Panc1 (cell line): ENCODE measurements around the gene GDPD5. TPM values are rescaled to one million over a fixed set of nuclear protein-coding genes. Genes with fewer than 3 reads are reported as not detected.

Experiments
- ATAC-seq: fragments of 200-7000 bp; cut with Tn5 transposase; 2 replicates; pipeline ENCODE4 v1.9.1; 2020; ENCODE audit warnings: mild to moderate bottlenecking, moderate library complexity
- BruUV-seq: library from RNA; stranded (reverse); fragments of 400-500 nt; replicated peaks from 2 replicates; lab custom pipeline; 2021; lab: Mats Ljungman, UMichigan
- CTCF ChIA-PET: fragments of 300-600 bp; sonication (Branson Sonifier 250); formaldehyde crosslinking; loops from one replicate; lab custom pipeline; 2022; ENCODE audit warnings: antibody characterized with exemption; lab: Charles Lee
- POLR2A ChIA-PET: fragments of 300-600 bp; sonication (Branson Sonifier 250); formaldehyde crosslinking; loops from one replicate; lab custom pipeline; 2022; ENCODE audit warnings: antibody characterized with exemption; lab: Charles Lee
- DNase-seq: peaks from one replicate; pipeline ENCODE4 v3.0.0-alpha.2; 2010; ENCODE audit warnings: low read depth, low spot score
- H3K27ac ChIP-seq: 2 replicates; pipeline ENCODE4 v1.5.1; 2011; ENCODE audit warnings: mild to moderate bottlenecking, low read length, inconsistent platforms
- H3K27me3 ChIP-seq: fragments of 200-500 bp; sonication (Bioruptor generic); 2 replicates; pipeline ENCODE4 v1.6.0; 2014; ENCODE audit warnings: low read length, inconsistent platforms; ENCODE audit not compliant: control insufficient read depth, insufficient read depth
- H3K36me3 ChIP-seq: fragments of 200-500 bp; sonication (Bioruptor generic); 2 replicates; pipeline ENCODE4 v1.5.1; 2014; ENCODE audit warnings: inconsistent platforms, mild to moderate bottlenecking, low read length, moderate library complexity; ENCODE audit not compliant: control insufficient read depth, insufficient read depth
- H3K4me1 ChIP-seq: 2 replicates; pipeline ENCODE4 v1.5.1; 2011; ENCODE audit warnings: inconsistent platforms, mild to moderate bottlenecking, low read length, moderate library complexity; ENCODE audit not compliant: control insufficient read depth, insufficient read depth
- H3K4me3 ChIP-seq, 2 experiments: 2 replicates each; pipeline ENCODE4 v1.5.1; 2011 to 2012; ENCODE audit warnings: low read depth in 2 of 2, low read length in 2 of 2, mild to moderate bottlenecking in 2 of 2, inconsistent platforms in 1 of 2, moderate library complexity in 1 of 2
- H3K9me3 ChIP-seq: fragments of 200-500 bp; sonication (Bioruptor generic); 2 replicates; pipeline ENCODE4 v1.5.1; 2014; ENCODE audit warnings: low read depth, mild to moderate bottlenecking, inconsistent platforms, low read length, moderate library complexity; ENCODE audit not compliant: control insufficient read depth, insufficient read depth
- CTCF ChIP-seq: fragments of 450-650 bp; IDR thresholded peaks from 2 replicates; pipeline ENCODE4 v1.5.1; 2017; ENCODE audit warnings: mild to moderate bottlenecking
- POLR2AphosphoS5 ChIP-seq: IDR thresholded peaks from 2 replicates; pipeline ENCODE4 v1.6.1; 2012; ENCODE audit warnings: mild to moderate bottlenecking, low read depth, low read length, moderate library complexity
- SIN3A ChIP-seq: IDR thresholded peaks from 2 replicates; pipeline ENCODE4 v1.6.1; 2012; ENCODE audit warnings: low read depth, mild to moderate bottlenecking, low read length, moderate library complexity, borderline replicate concordance; ENCODE audit not compliant: insufficient read depth
- TCF7L2 ChIP-seq: IDR thresholded peaks from 2 replicates; pipeline ENCODE4 v1.6.1; 2011; ENCODE audit warnings: mild to moderate bottlenecking, low read depth, low read length, inconsistent platforms
- in situ Hi-C: cut with HindIII; loops from 2 replicates; pipeline ENCODE4 v1.10.0; 2016; ENCODE audit warnings: low sequenced_read_pairs, low pct_unique_long_range_greater_than_20kb
- intact Hi-C: fragments of 100-400 bp; cut with micrococcal nuclease; formaldehyde crosslinking; loops from one replicate; pipeline ENCODE4 v1.10.0; 2022; ENCODE audit not compliant: unreplicated experiment
- total RNA-seq: library from RNA; stranded (reverse); gene quantifications from one replicate; pipeline ENCODE4 v1.2.1, GENCODE V29; 2021; ENCODE audit not compliant: unreplicated experiment
- TF ChIP-seq, protein P1 (sequence below), 2 experiments: IDR thresholded peaks; 2 replicates each; pipeline ENCODE4 v1.6.1; 2011 to 2012; ENCODE audit warnings: low read depth in 2 of 2, control low read depth in 1 of 2, low read length in 1 of 2, mild to moderate bottlenecking in 1 of 2, moderate library complexity in 1 of 2; ENCODE audit not compliant: insufficient read depth in 1 of 2

Gene GDPD5
- total RNA-seq, 1 experiment from 2014 or later = 6.0 TPM

- Histone ChIP-seq H3K4me3 (no peak overlapping the region), H3K27ac (no peak overlapping the region; the same call in 1 of the 2 replicates), H3K4me1 (peaks cover 14% of the 10 kb centered on the region; the same call in 1 of the 2 replicates), H3K27me3 (no peaks in the 10 kb centered on the region), H3K9me3 (no peaks in the 10 kb centered on the region), H3K36me3 (no peaks in the 10 kb centered on the region)
- intact Hi-C loops (no loop called here), in situ Hi-C loops (no loop called here)
- ATAC-seq = peak; percentile 36; the same call in 1 of the 2 replicates
- no TSS peak for BruUV-seq
- POLR2A ChIA-PET = interaction anchor here (0.5 to 1.7 kb wide), 2 partner anchors 8 to 223 kb away, joined by 6 to 15 read pairs; no protein-coding TSS in a partner anchor
- no peak for DNase-seq
- TF ChIP-seq SIN3A = no peak
- no peak for TF ChIP-seq CTCF
- no peak for TF ChIP-seq TCF7L2
- TF ChIP-seq, protein P1, sequence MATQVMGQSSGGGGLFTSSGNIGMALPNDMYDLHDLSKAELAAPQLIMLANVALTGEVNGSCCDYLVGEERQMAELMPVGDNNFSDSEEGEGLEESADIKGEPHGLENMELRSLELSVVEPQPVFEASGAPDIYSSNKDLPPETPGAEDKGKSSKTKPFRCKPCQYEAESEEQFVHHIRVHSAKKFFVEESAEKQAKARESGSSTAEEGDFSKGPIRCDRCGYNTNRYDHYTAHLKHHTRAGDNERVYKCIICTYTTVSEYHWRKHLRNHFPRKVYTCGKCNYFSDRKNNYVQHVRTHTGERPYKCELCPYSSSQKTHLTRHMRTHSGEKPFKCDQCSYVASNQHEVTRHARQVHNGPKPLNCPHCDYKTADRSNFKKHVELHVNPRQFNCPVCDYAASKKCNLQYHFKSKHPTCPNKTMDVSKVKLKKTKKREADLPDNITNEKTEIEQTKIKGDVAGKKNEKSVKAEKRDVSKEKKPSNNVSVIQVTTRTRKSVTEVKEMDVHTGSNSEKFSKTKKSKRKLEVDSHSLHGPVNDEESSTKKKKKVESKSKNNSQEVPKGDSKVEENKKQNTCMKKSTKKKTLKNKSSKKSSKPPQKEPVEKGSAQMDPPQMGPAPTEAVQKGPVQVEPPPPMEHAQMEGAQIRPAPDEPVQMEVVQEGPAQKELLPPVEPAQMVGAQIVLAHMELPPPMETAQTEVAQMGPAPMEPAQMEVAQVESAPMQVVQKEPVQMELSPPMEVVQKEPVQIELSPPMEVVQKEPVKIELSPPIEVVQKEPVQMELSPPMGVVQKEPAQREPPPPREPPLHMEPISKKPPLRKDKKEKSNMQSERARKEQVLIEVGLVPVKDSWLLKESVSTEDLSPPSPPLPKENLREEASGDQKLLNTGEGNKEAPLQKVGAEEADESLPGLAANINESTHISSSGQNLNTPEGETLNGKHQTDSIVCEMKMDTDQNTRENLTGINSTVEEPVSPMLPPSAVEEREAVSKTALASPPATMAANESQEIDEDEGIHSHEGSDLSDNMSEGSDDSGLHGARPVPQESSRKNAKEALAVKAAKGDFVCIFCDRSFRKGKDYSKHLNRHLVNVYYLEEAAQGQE (IDR thresholded peaks at IDR 0.05; ENCODE audit: insufficient read depth in 1 of 2, low read depth in 2 of 2, low read length in 1 of 2) = no peak
- no peak for TF ChIP-seq POLR2AphosphoS5
- CTCF ChIA-PET = interaction anchor here (0.6 kb wide), 2 partner anchors 22 to 136 kb away, joined by 3 read pairs; no protein-coding TSS in a partner anchor
Measured at GRCh38 chr11:75554258-75555022, 28.7 kb upstream of the GDPD5 start.

- Histone ChIP-seq H3K9me3 (no peaks in the 10 kb centered on the region), H3K4me1 (peaks cover 8% of the 10 kb centered on the region; the same call in 1 of the 2 replicates), H3K4me3 (no peak overlapping the region), H3K27me3 (no peaks in the 10 kb centered on the region), H3K27ac (no peak overlapping the region; the same call in 1 of the 2 replicates), H3K36me3 (no peaks in the 10 kb centered on the region)
- TF ChIP-seq, protein P1 (IDR thresholded peaks at IDR 0.05; ENCODE audit: insufficient read depth in 1 of 2, low read depth in 2 of 2, low read length in 1 of 2) = no peak
- DNase-seq (no peak), ATAC-seq (no peak)
- intact Hi-C loops (no loop called here), in situ Hi-C loops (no loop called here)
- POLR2A ChIA-PET = interaction anchor here (0.5 to 1.7 kb wide), 2 partner anchors 9 to 223 kb away, joined by 6 to 15 read pairs; no protein-coding TSS in a partner anchor
- no TSS peak for BruUV-seq
- CTCF ChIA-PET = interaction anchor here (0.6 kb wide), 1 partner anchor 23 kb away, joined by 3 read pairs; no protein-coding TSS in a partner anchor
Measured at GRCh38 chr11:75553889-75554257, 28.1 kb upstream of the GDPD5 start.
